Measurements from ENCODE around the gene CELF6. TPM values are rescaled to one million over a fixed set of nuclear protein-coding genes. Genes with fewer than 3 reads are reported as not detected.

CELF6 gene
- total RNA-seq, 1 donor from 2014 or later, result 4.1 TPM

DNA sequence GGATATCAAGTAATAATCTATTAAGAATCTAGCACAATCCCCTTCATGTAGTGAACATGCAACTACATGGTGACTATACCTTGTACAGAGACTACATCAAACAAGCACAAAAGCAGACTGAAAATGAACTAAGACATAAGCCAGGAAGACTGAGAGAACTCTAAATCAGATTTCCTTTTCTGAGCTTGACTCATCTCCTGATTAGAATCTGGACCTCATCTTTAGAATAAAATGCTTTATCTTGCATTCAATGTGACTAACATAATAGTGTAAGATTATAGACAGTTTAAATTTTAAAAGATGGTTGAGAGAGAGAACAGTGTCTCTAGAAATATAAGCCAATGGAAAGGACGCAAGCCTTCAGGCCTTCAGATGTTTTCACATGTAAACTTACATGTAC, 71.4 kb downstream of the CELF6 start:
- no peak overlapping the region for H3K27ac Mint-ChIP-seq (ENCODE audit: unreplicated experiment)
- H3K36me3 Mint-ChIP-seq (ENCODE audit: unreplicated experiment), result no peaks in the 10 kb centered on the region
- no peaks in the 10 kb centered on the region for H3K27me3 Mint-ChIP-seq (ENCODE audit: unreplicated experiment)
- TF ChIP-seq, protein P1, sequence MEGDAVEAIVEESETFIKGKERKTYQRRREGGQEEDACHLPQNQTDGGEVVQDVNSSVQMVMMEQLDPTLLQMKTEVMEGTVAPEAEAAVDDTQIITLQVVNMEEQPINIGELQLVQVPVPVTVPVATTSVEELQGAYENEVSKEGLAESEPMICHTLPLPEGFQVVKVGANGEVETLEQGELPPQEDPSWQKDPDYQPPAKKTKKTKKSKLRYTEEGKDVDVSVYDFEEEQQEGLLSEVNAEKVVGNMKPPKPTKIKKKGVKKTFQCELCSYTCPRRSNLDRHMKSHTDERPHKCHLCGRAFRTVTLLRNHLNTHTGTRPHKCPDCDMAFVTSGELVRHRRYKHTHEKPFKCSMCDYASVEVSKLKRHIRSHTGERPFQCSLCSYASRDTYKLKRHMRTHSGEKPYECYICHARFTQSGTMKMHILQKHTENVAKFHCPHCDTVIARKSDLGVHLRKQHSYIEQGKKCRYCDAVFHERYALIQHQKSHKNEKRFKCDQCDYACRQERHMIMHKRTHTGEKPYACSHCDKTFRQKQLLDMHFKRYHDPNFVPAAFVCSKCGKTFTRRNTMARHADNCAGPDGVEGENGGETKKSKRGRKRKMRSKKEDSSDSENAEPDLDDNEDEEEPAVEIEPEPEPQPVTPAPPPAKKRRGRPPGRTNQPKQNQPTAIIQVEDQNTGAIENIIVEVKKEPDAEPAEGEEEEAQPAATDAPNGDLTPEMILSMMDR (IDR thresholded peaks at IDR 0.05; ENCODE audit: partially characterized antibody, unreplicated experiment), result no peak
- H3K9me3 Mint-ChIP-seq (ENCODE audit: unreplicated experiment), result no peaks in the 10 kb centered on the region
- no peak for DNase-seq
- H3K4me1 Mint-ChIP-seq (ENCODE audit: low read depth, unreplicated experiment), result no peaks in the 10 kb centered on the region
- H3K4me3 Mint-ChIP-seq (ENCODE audit: unreplicated experiment), result no peak overlapping the region

DNA sequence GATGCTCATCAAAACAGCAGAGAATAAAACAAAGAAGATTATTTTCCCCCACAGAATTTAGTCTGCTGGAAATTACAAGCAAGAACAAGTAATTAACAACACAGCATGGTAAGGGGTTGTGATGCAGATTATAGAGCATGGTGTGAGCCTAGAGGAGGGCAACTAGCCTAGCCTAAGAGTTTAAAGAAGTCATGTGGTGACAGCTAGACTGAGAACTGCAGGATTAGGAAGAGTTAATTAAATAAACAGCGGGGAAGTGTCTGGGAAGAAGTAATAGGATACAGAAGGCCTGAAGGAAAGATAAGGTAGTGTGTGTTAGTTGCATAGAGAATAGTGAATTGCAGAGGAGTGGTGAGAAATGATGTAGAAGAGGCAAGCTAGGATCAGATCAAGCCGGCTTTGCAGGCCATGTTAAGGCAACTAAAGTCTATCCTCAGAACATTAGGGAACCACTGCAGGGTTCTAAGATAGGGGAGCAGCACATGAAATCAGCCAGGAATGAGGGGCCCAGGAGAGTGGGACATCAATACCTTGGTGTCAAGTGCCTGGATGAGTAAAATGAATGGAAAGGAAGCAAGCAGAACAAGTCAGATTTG, 77.1 kb downstream of the CELF6 start:
- TF ChIP-seq, protein P1 (IDR thresholded peaks at IDR 0.05; ENCODE audit: partially characterized antibody, unreplicated experiment), result no peak
- H3K4me1 Mint-ChIP-seq (ENCODE audit: low read depth, unreplicated experiment), result no peaks in the 10 kb centered on the region
- H3K27ac Mint-ChIP-seq (ENCODE audit: unreplicated experiment), result no peak overlapping the region
- H3K4me3 Mint-ChIP-seq (ENCODE audit: unreplicated experiment), result no peak overlapping the region
- DNase-seq, result no peak
- peaks cover 1% of the 10 kb centered on the region for H3K9me3 Mint-ChIP-seq (ENCODE audit: unreplicated experiment)
- H3K36me3 Mint-ChIP-seq (ENCODE audit: unreplicated experiment), result no peaks in the 10 kb centered on the region
- peaks cover 6% of the 10 kb centered on the region for H3K27me3 Mint-ChIP-seq (ENCODE audit: unreplicated experiment)

DNA sequence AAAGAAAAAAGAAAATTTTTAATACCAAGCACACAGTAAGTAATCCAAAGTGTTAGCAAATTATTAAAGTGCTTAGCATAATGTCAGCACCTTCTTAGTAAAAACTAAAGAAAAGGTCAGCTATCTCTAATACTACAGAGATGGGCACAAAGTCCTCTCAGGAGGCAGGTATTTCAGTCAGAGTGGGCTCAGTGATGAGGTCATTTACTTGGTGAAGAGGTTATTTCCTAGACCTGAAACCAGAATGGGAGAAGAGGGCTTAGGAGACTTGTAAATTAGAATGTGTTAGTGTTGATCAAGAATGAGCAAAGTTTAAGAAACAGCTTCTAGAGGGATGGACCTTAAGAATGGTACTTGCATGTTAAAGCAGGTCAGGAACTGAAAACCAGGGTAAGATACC, 80.3 kb downstream of the CELF6 start:
- no peak for DNase-seq
- no peak overlapping the region for H3K4me3 Mint-ChIP-seq (ENCODE audit: unreplicated experiment)
- H3K27ac Mint-ChIP-seq (ENCODE audit: unreplicated experiment), result peak overlapping the region; percentile 14
- no peaks in the 10 kb centered on the region for H3K4me1 Mint-ChIP-seq (ENCODE audit: low read depth, unreplicated experiment)
- H3K9me3 Mint-ChIP-seq (ENCODE audit: unreplicated experiment), result peaks cover 1% of the 10 kb centered on the region
- TF ChIP-seq, protein P1 (IDR thresholded peaks at IDR 0.05; ENCODE audit: partially characterized antibody, unreplicated experiment), result no peak
- peaks cover 8% of the 10 kb centered on the region for H3K27me3 Mint-ChIP-seq (ENCODE audit: unreplicated experiment)
- H3K36me3 Mint-ChIP-seq (ENCODE audit: unreplicated experiment), result no peaks in the 10 kb centered on the region

DNA sequence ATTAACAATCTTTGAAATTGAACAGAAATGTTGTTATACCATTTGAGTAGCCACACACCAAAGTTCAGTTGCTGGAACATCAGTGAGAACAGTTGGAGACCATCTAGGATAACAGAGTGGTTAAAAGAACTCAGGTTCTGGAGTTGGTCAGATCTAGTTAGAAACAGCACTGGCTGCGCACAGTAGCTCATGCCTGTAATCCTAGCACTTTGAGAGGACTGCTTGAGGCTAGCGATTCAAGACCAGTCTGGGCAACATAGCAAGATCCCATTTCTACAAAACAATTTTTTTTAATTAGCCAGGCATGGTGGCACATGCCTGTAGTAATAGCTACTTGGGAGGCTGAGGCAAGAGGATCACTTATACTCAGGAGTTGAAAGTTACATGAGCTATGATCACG, 81.4 kb downstream of the CELF6 start:
- Mint-ChIP-seq H3K36me3 (ENCODE audit: unreplicated experiment) (no peaks in the 10 kb centered on the region), H3K4me3 (ENCODE audit: unreplicated experiment) (no peak overlapping the region), H3K27ac (ENCODE audit: unreplicated experiment) (no peak overlapping the region), H3K4me1 (ENCODE audit: low read depth, unreplicated experiment) (no peaks in the 10 kb centered on the region), H3K9me3 (ENCODE audit: unreplicated experiment) (peaks cover 1% of the 10 kb centered on the region), H3K27me3 (ENCODE audit: unreplicated experiment) (peaks cover 8% of the 10 kb centered on the region)
- DNase-seq, result no peak
- TF ChIP-seq, protein P1 (IDR thresholded peaks at IDR 0.05; ENCODE audit: partially characterized antibody, unreplicated experiment), result no peak

DNA sequence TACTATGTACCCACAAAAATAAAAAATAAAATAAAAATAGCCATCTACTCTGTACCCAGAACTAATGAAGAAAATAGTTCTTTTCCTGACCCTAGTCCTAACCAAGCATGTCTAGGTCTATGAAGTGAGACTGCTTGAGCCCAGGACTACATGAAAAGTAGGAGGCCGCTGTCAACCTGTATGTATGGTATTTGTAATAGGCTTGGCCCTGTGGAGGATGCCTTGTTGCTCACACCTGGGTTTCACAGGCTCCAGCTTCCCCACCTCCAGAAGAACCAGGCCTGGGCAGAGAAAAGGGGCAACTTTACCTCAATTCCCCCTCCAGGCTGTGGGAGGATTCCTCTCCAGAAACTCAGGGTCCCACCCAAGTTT, 82.1 kb downstream of the CELF6 start:
- no peak for DNase-seq
- Mint-ChIP-seq H3K36me3 (ENCODE audit: unreplicated experiment) (no peaks in the 10 kb centered on the region), H3K27me3 (ENCODE audit: unreplicated experiment) (peaks cover 7% of the 10 kb centered on the region), H3K9me3 (ENCODE audit: unreplicated experiment) (peaks cover 3% of the 10 kb centered on the region), H3K4me3 (ENCODE audit: unreplicated experiment) (no peak overlapping the region), H3K27ac (ENCODE audit: unreplicated experiment) (no peak overlapping the region), H3K4me1 (ENCODE audit: low read depth, unreplicated experiment) (peaks cover 1% of the 10 kb centered on the region)
- TF ChIP-seq, protein P1 (IDR thresholded peaks at IDR 0.05; ENCODE audit: partially characterized antibody, unreplicated experiment), result no peak

Data from glutamatergic neuron (in vitro differentiated cells).